Measurements from ENCODE around the gene FZD10. TPM values are rescaled to one million over a fixed set of nuclear protein-coding genes. Genes with fewer than 3 reads are reported as not detected.

The FZD10 gene
- total and polyA plus RNA-seq, 2 of the 4 experiments (the other 2 are of a cell fraction), result not detected

- POLR2A ChIA-PET (ENCODE audit: unreplicated experiment), result no interaction called here
- H3K56ac ChIP-seq (ENCODE audit: extremely low read depth, insufficient read depth, low read length), result no peak overlapping the region
- H3K27ac ChIP-seq (ENCODE audit: insufficient read depth, low read length), result no peak overlapping the region
- no peak overlapping the region for H3K18ac ChIP-seq (ENCODE audit: low read depth, low read length)
- DNase-seq (no peak), ATAC-seq (ENCODE audit: low read depth) (no peak)
- no peak overlapping the region for H3K4me3 ChIP-seq (ENCODE audit: insufficient read depth, low read depth, low read length)
- no peak overlapping the region for H2BK5ac ChIP-seq (ENCODE audit: low read depth, low read length, poor library complexity, severe bottlenecking)
- H3K4ac ChIP-seq (ENCODE audit: low read depth, low read length), result no peak overlapping the region
- H3K9ac ChIP-seq (ENCODE audit: low read depth, low read length), result no peak overlapping the region
- no peak overlapping the region for H4K8ac ChIP-seq (ENCODE audit: low read depth in 2 of 2, low read length in 2 of 2)
- no peaks in the 10 kb centered on the region for H3K36me3 ChIP-seq (ENCODE audit: control insufficient read depth, insufficient read depth, low read length)
- no peak overlapping the region for H2AFZ ChIP-seq (replicated peaks; ENCODE audit: low read length, poor library complexity)
- TF ChIP-seq MXI1 (IDR thresholded peaks at IDR 0.05; ENCODE audit: borderline replicate concordance, low read depth, low read length), result no peak
- no peak for TF ChIP-seq BHLHE40 (IDR thresholded peaks at IDR 0.05; ENCODE audit: low read depth, low read length)
- TF ChIP-seq CTCF (conservative IDR thresholded peaks at IDR 0.05; ENCODE audit: low read depth, low read length), result no peak
- no peak for TF ChIP-seq RAD21 (IDR thresholded peaks at IDR 0.05; ENCODE audit: low read length)
- TF ChIP-seq SMC3 (IDR thresholded peaks at IDR 0.05; ENCODE audit: low read depth, low read length), result no peak
- no peak for TF ChIP-seq USF2 (IDR thresholded peaks at IDR 0.05; ENCODE audit: low read depth, low read length)
- TF ChIP-seq NFE2L2 (IDR thresholded peaks at IDR 0.05; ENCODE audit: low read depth, low read length), result no peak
- TF ChIP-seq MAFK (IDR thresholded peaks at IDR 0.05; ENCODE audit: low read depth, low read length), result no peak
- TF ChIP-seq RFX5 (IDR thresholded peaks at IDR 0.05; ENCODE audit: low read depth, low read length), result no peak
- TF ChIP-seq RCOR1 (IDR thresholded peaks at IDR 0.05; ENCODE audit: insufficient replicate concordance, low read length), result no peak
- TF ChIP-seq CEBPB (IDR thresholded peaks at IDR 0.05; ENCODE audit: low read depth, low read length), result no peak
- no peak for TF ChIP-seq POLR2A (IDR thresholded peaks at IDR 0.05; ENCODE audit: low read depth, low read length)
- no peak for TF ChIP-seq CHD1 (IDR thresholded peaks at IDR 0.05; ENCODE audit: low read depth, low read length)
- no peak for TF ChIP-seq FOS (IDR thresholded peaks at IDR 0.05; ENCODE audit: low read depth, low read length)
- TF ChIP-seq MAZ (IDR thresholded peaks at IDR 0.05; ENCODE audit: borderline replicate concordance, low read depth, low read length), result no peak
- TF ChIP-seq, protein P1, sequence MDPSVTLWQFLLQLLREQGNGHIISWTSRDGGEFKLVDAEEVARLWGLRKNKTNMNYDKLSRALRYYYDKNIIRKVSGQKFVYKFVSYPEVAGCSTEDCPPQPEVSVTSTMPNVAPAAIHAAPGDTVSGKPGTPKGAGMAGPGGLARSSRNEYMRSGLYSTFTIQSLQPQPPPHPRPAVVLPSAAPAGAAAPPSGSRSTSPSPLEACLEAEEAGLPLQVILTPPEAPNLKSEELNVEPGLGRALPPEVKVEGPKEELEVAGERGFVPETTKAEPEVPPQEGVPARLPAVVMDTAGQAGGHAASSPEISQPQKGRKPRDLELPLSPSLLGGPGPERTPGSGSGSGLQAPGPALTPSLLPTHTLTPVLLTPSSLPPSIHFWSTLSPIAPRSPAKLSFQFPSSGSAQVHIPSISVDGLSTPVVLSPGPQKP (IDR thresholded peaks at IDR 0.05; ENCODE audit: borderline replicate concordance, low read depth, low read length), result no peak
- intact Hi-C loops (cut with micrococcal nuclease) (no loop called here), dilution Hi-C loops (cut with HindIII; ENCODE audit: low sequenced_read_pairs, unreplicated experiment) (no loop called here), in situ Hi-C loops (cut with MboI; ENCODE audit: low sequenced_read_pairs) (no loop called here)
- WGBS, 2 experiments (ENCODE audit: extremely low coverage in 2 of 2, insufficient read length in 1 of 2), result 8% methylated on average over 6 of the region's 25 CpGs; no CpG with 5 or more reads in 1 of the 2 experiments
- H4K20me1 ChIP-seq (ENCODE audit: insufficient read depth, low read length), result no peaks in the 10 kb centered on the region
- no peak overlapping the region for H2BK120ac ChIP-seq (ENCODE audit: low read depth, low read length)
- H3K9me1 ChIP-seq (ENCODE audit: insufficient read depth, low read length), result no peaks in the 10 kb centered on the region
- H3K79me1 ChIP-seq (ENCODE audit: low read depth in 1 of 2, low read length in 2 of 2), result no peaks in the 10 kb centered on the region
- H2BK20ac ChIP-seq (ENCODE audit: low read depth, low read length), result no peak overlapping the region
- H3K23ac ChIP-seq (ENCODE audit: low read depth, low read length), result no peak overlapping the region
- no peak overlapping the region for H3K4me2 ChIP-seq (ENCODE audit: low read depth, low read length)
- peaks cover 62% of the 10 kb centered on the region for H3K9me3 ChIP-seq (ENCODE audit: control insufficient read depth, insufficient read depth, low read length)
- no peak overlapping the region for H2AK5ac ChIP-seq (ENCODE audit: low read depth, low read length)
- BruUV-seq (replicated peaks), result no TSS peak
- no peaks in the 10 kb centered on the region for H3K4me1 ChIP-seq (ENCODE audit: control insufficient read depth, insufficient read depth, low read length)
- no peak overlapping the region for H3K14ac ChIP-seq (replicated peaks; ENCODE audit: low read depth, low read length)
- CTCF ChIA-PET, result no interaction called here
- H2AK9ac ChIP-seq (replicated peaks; ENCODE audit: low read depth, low read length, poor library complexity), result no peak overlapping the region
- H4K5ac ChIP-seq (ENCODE audit: low read depth, low read length), result no peak overlapping the region
- no peaks in the 10 kb centered on the region for H3K27me3 ChIP-seq (ENCODE audit: control insufficient read depth, insufficient read depth, low read length)
- no peak overlapping the region for H4K91ac ChIP-seq (ENCODE audit: insufficient read depth, low read depth, low read length)
- H2BK15ac ChIP-seq (ENCODE audit: low read depth, low read length), result no peak overlapping the region
Measured at GRCh38 chr12:130139567-130140421, 22.5 kb upstream of the FZD10 start.

Data from IMR-90 (cell line).